ENCODE data around the gene IQSEC3. TPM values are rescaled to one million over a fixed set of nuclear protein-coding genes. Genes with fewer than 3 reads are reported as not detected.

Gene IQSEC3
- total RNA-seq, 1 donor from 2014 or later = not detected

DNA sequence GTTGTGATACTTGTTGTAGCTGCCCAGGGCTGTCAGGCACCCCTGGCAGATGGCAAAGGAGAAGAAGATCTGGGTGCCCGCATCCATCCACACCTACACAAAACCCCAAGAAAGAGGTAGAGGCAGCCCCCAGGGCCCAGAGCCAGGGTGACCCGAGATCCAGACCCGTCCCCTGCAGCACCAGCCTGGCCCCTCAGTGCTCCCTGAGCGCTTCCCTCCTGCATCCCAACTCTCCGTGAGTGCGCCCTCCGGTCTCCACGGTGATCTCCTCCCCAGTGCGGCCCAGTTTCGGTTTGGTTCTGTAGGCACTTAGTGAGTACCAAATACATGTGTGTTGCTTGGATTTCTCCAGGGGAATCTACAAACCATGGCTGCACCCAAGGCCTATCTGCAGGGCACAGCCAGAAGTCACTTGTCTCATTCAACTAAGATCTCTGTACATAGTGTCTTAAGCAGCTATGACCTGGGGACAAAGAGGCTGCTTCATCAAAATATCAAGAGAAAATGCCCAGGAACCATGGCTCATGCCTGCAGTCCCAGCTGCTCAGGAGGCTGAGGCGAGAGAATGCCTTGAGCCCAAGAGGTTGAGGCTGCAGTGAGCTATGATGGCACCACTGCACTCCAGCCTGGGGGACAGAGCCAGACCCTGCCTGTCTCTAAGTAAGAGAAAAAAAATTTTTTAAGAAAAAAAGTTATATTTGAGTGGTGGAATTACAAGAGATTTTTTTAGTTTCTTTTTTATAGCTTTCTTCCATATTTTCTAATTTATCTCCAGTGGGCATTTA lies 131.5 kb downstream of the IQSEC3 start:
- peaks cover 28% of the 10 kb centered on the region for H3K27me3 Mint-ChIP-seq
- H3K4me3 Mint-ChIP-seq = no peak overlapping the region
- H3K27ac Mint-ChIP-seq = no peak overlapping the region

DNA sequence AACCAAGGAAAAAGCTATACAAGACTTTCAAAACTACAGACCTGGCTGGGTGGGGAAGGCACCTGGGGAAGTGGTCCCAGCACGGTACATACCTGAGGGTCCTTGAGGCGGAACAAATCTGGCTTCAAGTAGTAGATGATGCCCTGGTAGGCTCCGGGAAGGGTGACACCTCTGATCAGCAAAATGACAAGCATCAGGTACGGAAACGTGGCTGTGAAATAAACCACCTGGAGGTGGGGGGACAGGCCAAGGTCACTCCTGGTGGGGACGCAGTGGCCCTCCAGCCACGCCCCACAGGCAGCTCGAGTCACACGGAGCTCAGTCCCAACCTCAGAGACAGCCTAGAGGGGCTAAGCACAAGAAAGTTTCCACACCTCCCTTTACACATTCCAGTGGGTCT lies 132.1 kb downstream of the IQSEC3 start:
- intact Hi-C loops (cut with micrococcal nuclease) = no loop called here
- TF ChIP-seq, protein P1, sequence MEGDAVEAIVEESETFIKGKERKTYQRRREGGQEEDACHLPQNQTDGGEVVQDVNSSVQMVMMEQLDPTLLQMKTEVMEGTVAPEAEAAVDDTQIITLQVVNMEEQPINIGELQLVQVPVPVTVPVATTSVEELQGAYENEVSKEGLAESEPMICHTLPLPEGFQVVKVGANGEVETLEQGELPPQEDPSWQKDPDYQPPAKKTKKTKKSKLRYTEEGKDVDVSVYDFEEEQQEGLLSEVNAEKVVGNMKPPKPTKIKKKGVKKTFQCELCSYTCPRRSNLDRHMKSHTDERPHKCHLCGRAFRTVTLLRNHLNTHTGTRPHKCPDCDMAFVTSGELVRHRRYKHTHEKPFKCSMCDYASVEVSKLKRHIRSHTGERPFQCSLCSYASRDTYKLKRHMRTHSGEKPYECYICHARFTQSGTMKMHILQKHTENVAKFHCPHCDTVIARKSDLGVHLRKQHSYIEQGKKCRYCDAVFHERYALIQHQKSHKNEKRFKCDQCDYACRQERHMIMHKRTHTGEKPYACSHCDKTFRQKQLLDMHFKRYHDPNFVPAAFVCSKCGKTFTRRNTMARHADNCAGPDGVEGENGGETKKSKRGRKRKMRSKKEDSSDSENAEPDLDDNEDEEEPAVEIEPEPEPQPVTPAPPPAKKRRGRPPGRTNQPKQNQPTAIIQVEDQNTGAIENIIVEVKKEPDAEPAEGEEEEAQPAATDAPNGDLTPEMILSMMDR (IDR thresholded peaks at IDR 0.05) = no peak
- Mint-ChIP-seq H3K36me3 (ENCODE audit: low read depth) (no peaks in the 10 kb centered on the region), H3K27me3 (peaks cover 27% of the 10 kb centered on the region), H3K27ac (no peak overlapping the region), H3K4me1 (no peaks in the 10 kb centered on the region), H3K9me3 (no peaks in the 10 kb centered on the region), H3K4me3 (no peak overlapping the region)
- ChIA-PET CTCF (no interaction called here), POLR2A (no interaction called here)
- ATAC-seq (ENCODE audit: low read depth) (no peak), DNase-seq (no peak)

More for the DNA sequence above, 131.5 kb downstream of the IQSEC3 start:
- Mint-ChIP-seq H3K4me1 (no peaks in the 10 kb centered on the region), H3K36me3 (ENCODE audit: low read depth) (no peaks in the 10 kb centered on the region), H3K9me3 (no peaks in the 10 kb centered on the region)
- ChIA-PET POLR2A (no interaction called here), CTCF (no interaction called here)
- ATAC-seq (ENCODE audit: low read depth) (no peak), DNase-seq (no peak)
- intact Hi-C loops (cut with micrococcal nuclease) = no loop called here
- TF ChIP-seq, protein P1 (IDR thresholded peaks at IDR 0.05) = no peak

DNA sequence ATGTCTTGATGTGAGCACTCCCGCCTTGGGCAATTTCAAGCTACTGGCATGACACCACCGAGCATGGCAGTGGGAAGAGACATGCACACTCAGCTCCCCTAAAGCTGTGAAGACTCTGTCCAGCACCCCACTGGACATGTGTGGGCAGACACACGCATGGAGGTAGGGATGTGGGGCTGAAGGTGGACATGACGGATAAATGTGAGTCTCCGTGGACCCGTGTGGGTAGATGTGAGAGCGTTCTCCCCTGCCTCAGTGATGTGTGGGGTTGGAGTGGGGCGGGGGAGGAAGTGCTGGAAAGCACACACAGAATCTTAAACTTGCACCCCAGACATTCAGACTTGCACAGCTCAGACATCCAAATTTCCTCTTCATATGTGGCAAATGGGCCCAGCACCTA lies 134.8 kb downstream of the IQSEC3 start:
- TF ChIP-seq, protein P1 (IDR thresholded peaks at IDR 0.05) = no peak
- Mint-ChIP-seq H3K9me3 (peaks cover 3% of the 10 kb centered on the region), H3K27me3 (peaks cover 34% of the 10 kb centered on the region), H3K36me3 (ENCODE audit: low read depth) (no peaks in the 10 kb centered on the region), H3K4me1 (no peaks in the 10 kb centered on the region), H3K4me3 (no peak overlapping the region), H3K27ac (no peak overlapping the region)
- intact Hi-C loops (cut with micrococcal nuclease) = no loop called here
- DNase-seq = no peak
- CTCF ChIA-PET = no interaction called here
- POLR2A ChIA-PET = no interaction called here
- no peak for ATAC-seq (ENCODE audit: low read depth)

DNA sequence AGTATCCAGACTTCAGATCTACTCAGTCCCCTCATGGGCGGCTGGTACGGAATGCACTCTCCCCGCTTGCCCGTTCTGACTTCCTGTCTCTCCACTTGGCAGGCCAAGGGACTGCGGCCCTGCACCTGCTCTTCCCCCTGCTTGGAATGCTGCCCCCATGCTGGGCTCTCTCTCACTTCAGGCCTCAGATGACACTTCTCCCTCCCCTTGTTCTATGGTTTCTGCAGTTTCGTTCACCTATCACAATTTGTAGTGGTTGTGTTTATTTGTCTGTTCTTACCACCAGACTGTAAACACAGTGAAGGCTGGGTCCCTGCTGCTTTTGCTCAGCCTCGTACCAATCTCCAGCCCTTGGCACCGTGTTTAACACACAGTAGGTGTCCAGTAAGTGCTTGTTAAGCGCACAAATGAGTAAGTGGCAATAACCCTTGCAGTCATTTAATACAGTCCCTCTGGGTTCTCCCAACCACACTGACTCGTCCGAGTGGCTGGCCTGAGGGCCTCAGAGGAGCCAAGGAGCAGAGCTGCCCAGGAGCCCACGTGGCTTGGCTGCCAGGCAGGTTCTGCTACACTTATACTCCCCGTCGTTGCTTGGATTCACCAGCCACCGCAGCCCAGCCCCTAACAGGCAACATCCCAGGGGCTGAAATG lies 135.6 kb downstream of the IQSEC3 start:
- Mint-ChIP-seq H3K27me3 (peaks cover 37% of the 10 kb centered on the region), H3K36me3 (ENCODE audit: low read depth) (no peaks in the 10 kb centered on the region), H3K4me3 (no peak overlapping the region), H3K4me1 (no peaks in the 10 kb centered on the region), H3K9me3 (peaks cover 4% of the 10 kb centered on the region), H3K27ac (no peak overlapping the region)
- ATAC-seq (ENCODE audit: low read depth) (no peak), DNase-seq (no peak)
- CTCF ChIA-PET = no interaction called here
- POLR2A ChIA-PET = no interaction called here
- TF ChIP-seq, protein P1 (IDR thresholded peaks at IDR 0.05) = no peak
- intact Hi-C loops (cut with micrococcal nuclease) = no loop called here

DNA sequence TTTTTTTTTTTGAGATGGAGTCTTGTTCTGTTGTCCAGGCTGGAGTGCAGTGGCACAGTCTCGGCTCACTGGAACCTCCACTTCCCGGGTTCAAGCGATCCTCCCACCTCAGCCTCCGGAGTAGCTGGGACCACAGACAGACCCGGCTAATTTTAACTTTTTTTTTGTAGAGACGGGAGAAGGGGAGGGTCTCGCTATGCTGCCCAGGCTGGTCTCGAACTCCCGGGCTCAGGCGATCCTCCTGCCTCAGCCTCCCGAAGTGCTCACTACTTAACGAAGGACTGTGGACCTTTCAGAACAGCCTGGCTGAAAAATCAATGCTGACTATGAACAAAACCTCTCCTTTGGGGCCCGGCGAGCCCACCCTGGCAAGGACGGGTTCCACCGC lies 136.5 kb downstream of the IQSEC3 start:
- H3K4me3 Mint-ChIP-seq = no peak overlapping the region
- TF ChIP-seq, protein P1 (IDR thresholded peaks at IDR 0.05) = no peak
- H3K4me1 Mint-ChIP-seq = no peaks in the 10 kb centered on the region
- ATAC-seq (ENCODE audit: low read depth) (no peak), DNase-seq (no peak)
- no peak overlapping the region for H3K27ac Mint-ChIP-seq
- peaks cover 35% of the 10 kb centered on the region for H3K27me3 Mint-ChIP-seq
- intact Hi-C loops (cut with micrococcal nuclease) = no loop called here
- peaks cover 4% of the 10 kb centered on the region for H3K9me3 Mint-ChIP-seq
- no peaks in the 10 kb centered on the region for H3K36me3 Mint-ChIP-seq (ENCODE audit: low read depth)
- POLR2A ChIA-PET = no interaction called here
- CTCF ChIA-PET = no interaction called here

Data from activated B cell treated with CpG ODN at 0.5 μM for 24 hours (primary cell).